Naive thymus-derived CD8-positive, alpha-beta T cell (primary cell): Measurements from ENCODE around the gene NUDT4. TPM values are rescaled to one million over a fixed set of nuclear protein-coding genes. Genes with fewer than 3 reads are reported as not detected.
"Not testable (repeated sequence)": the region's sequence is repeated elsewhere in the genome, so short reads cannot be mapped to it uniquely, and the experiment has no call there.

Source experiments
- ATAC-seq, 2 donors: fragments of 150-1000 bp; cut with Tn5 transposase in 1 of 2; sonication (Bioruptor Pico), chemical (Tn5 transposase) in 1 of 2; 1 replicate in 1 of 2; 2 replicates in 1 of 2; pipeline ENCODE4 v1.10.0; 2021; ENCODE audit warnings: mild to moderate bottlenecking in 2 of 2, moderate library complexity in 2 of 2
- POLR2A ChIA-PET: fragments of 350-600 bp; sonication (Branson Sonifier 250); formaldehyde crosslinking; loops from one replicate; lab custom pipeline; 2021; ENCODE audit warnings: antibody characterized with exemption; lab: Charles Lee
- DNase-seq, 10 donors: peaks; one replicate each; pipeline versions ENCODE4 v3.0.0 to v3.0.0-alpha.2; 2020 to 2022
- H3K27ac Mint-ChIP-seq, 10 donors: one replicate each; pipeline ENCODE4 v1.8.0; 2020 to 2022; ENCODE audit warnings: mild to moderate bottlenecking in 10 of 10, mixed read lengths in 10 of 10, moderate library complexity in 4 of 10, inconsistent platforms in 1 of 10
- H3K27me3 Mint-ChIP-seq, 5 donors: one replicate each; pipeline ENCODE4 v1.8.0; 2021 to 2022; ENCODE audit warnings: mixed read lengths in 5 of 5
- H3K36me3 Mint-ChIP-seq, 3 donors: one replicate each; pipeline ENCODE4 v1.8.0; 2020 to 2022; ENCODE audit warnings: mixed read lengths in 3 of 3, mild to moderate bottlenecking in 2 of 3, inconsistent platforms in 1 of 3
- H3K4me1 Mint-ChIP-seq, 4 donors: one replicate each; pipeline ENCODE4 v1.8.0; 2021 to 2022; ENCODE audit warnings: mixed read lengths in 4 of 4
- H3K4me3 Mint-ChIP-seq, 10 donors: one replicate each; pipeline ENCODE4 v1.8.0; 2020 to 2022; ENCODE audit warnings: mild to moderate bottlenecking in 10 of 10, mixed read lengths in 10 of 10, moderate library complexity in 6 of 10, inconsistent platforms in 1 of 10
- H3K9me3 Mint-ChIP-seq, 9 donors: one replicate each; pipeline ENCODE4 v1.8.0; 2020 to 2022; ENCODE audit warnings: mixed read lengths in 9 of 9, mild to moderate bottlenecking in 3 of 9, inconsistent platforms in 1 of 9, moderate library complexity in 1 of 9
- polyA plus RNA-seq, 3 donors: library from polyadenylated mRNA; unstranded; fragments of 300-500 nt; fragmentation: Illumina TruSeq; gene quantifications; one replicate each; pipeline ENCODE4 v1.2.3, GENCODE V29; 2021
- total RNA-seq, 8 experiments: library from RNA in 2 of 8; stranded (reverse) in 2 of 8; gene quantifications; one replicate each; pipeline ENCODE4 v1.2.3 and lab custom pipeline; 2021 to 2026

Gene NUDT4
- total and polyA plus RNA-seq, 5 experiments from 2014 or later = 38.0 to 55.5 (median 47.8) TPM

- Mint-ChIP-seq H3K27ac (peak overlapping the region; percentile 7 to 90 (median 62)), H3K27me3 (no peaks in the 10 kb centered on the region), H3K9me3 (no peaks in the 10 kb centered on the region), H3K4me1 (peaks cover 16 to 22% (median 20%) of the 10 kb centered on the region in 4 donors), H3K4me3 (no peak overlapping the region), H3K36me3 (peaks cover 0 to 68% (median 3%) of the 10 kb centered on the region in 3 donors)
- ATAC-seq (peak in 1 of 2 donors; percentile 13), DNase-seq (no peak)
- POLR2A ChIA-PET = no interaction called here
These were observed 29.6 kb downstream of the NUDT4 start for GRCh38 chr12:93407054-93407962.

GRCh38 chr12:93407963-93408283 is 30.2 kb downstream of the NUDT4 start:
- Mint-ChIP-seq H3K4me1 (peaks cover 17 to 28% (median 25%) of the 10 kb centered on the region in 4 donors), H3K36me3 (peaks cover 0 to 63% (median 3%) of the 10 kb centered on the region in 3 donors), H3K9me3 (no peaks in the 10 kb centered on the region), H3K4me3 (no peak overlapping the region), H3K27ac (peak overlapping the region in 7 of 10 donors; percentile 6 to 90 (median 72)), H3K27me3 (no peaks in the 10 kb centered on the region)
- DNase-seq (no peak), ATAC-seq (no peak)
- POLR2A ChIA-PET = no interaction called here

- Mint-ChIP-seq H3K4me3 (no peak overlapping the region), H3K27ac (peak overlapping the region in 7 of 10 donors; percentile 0 to 90 (median 37)), H3K27me3 (no peaks in the 10 kb centered on the region), H3K9me3 (no peaks in the 10 kb centered on the region), H3K4me1 (peaks cover 24 to 37% (median 33%) of the 10 kb centered on the region in 4 donors), H3K36me3 (peaks cover 0 to 60% (median 3%) of the 10 kb centered on the region in 3 donors)
- DNase-seq (no peak), ATAC-seq (no peak)
- POLR2A ChIA-PET = no interaction called here
These were observed 31.1 kb downstream of the NUDT4 start for GRCh38 chr12:93408813-93409212.

GRCh38 chr12:93409343-93410187 is 31.8 kb downstream of the NUDT4 start:
- H3K27me3 Mint-ChIP-seq, H3K9me3 Mint-ChIP-seq, H3K4me3 Mint-ChIP-seq, DNase-seq, ATAC-seq: not testable (repeated sequence)
- peaks cover 0 to 55% (median 3%) of the 10 kb centered on the region in 3 donors for H3K36me3 Mint-ChIP-seq
- POLR2A ChIA-PET = interaction anchor here (0.7 kb wide), 1 partner anchor 17 kb away, joined by 5 read pairs; no protein-coding TSS in a partner anchor
- peak overlapping the region in 7 of 10 donors; percentile 0 to 90 (median 31) for H3K27ac Mint-ChIP-seq
- peaks cover 24 to 43% (median 38%) of the 10 kb centered on the region in 4 donors for H3K4me1 Mint-ChIP-seq

- H3K9me3 Mint-ChIP-seq, H3K27me3 Mint-ChIP-seq, POLR2A ChIA-PET: not testable (repeated sequence)
- ATAC-seq = peak; percentile 50 to 54
- DNase-seq = peak in 2 of 10 donors; percentile 16 to 25
- Mint-ChIP-seq H3K4me1 (peaks cover 31 to 58% (median 52%) of the 10 kb centered on the region in 4 donors), H3K27ac (peak overlapping the region; percentile 35 to 87 (median 76)), H3K36me3 (peaks cover 0 to 55% (median 3%) of the 10 kb centered on the region in 3 donors), H3K4me3 (peak overlapping the region in 6 of 10 donors; percentile 20 to 57 (median 36))
These were observed 33.3 kb downstream of the NUDT4 start for GRCh38 chr12:93411060-93411459.

GRCh38 chr12:93412396-93412795 is 34.7 kb downstream of the NUDT4 start:
- not testable (repeated sequence) for H3K9me3 Mint-ChIP-seq, DNase-seq, ATAC-seq, H3K27me3 Mint-ChIP-seq
- POLR2A ChIA-PET = interaction anchor here (0.6 kb wide), 1 partner anchor 480 kb away, joined by 3 read pairs; no protein-coding TSS in a partner anchor
- peaks cover 30 to 67% (median 65%) of the 10 kb centered on the region in 4 donors for H3K4me1 Mint-ChIP-seq
- H3K27ac Mint-ChIP-seq = peak overlapping the region; percentile 58 to 89 (median 78)
- peaks cover 0 to 44% (median 3%) of the 10 kb centered on the region in 3 donors for H3K36me3 Mint-ChIP-seq
- H3K4me3 Mint-ChIP-seq = peak overlapping the region in 6 of 10 donors; percentile 23 to 64 (median 34)

- POLR2A ChIA-PET = interaction anchor here (0.6 kb wide), 1 partner anchor 480 kb away, joined by 3 read pairs; no protein-coding TSS in a partner anchor
- Mint-ChIP-seq H3K4me3 (peak overlapping the region in 5 of 10 donors; percentile 3 to 62 (median 20)), H3K9me3 (no peaks in the 10 kb centered on the region), H3K36me3 (peaks cover 0 to 38% (median 3%) of the 10 kb centered on the region in 3 donors), H3K4me1 (peaks cover 30 to 71% (median 68%) of the 10 kb centered on the region in 4 donors), H3K27me3 (no peaks in the 10 kb centered on the region), H3K27ac (peak overlapping the region in 9 of 10 donors; percentile 1 to 85 (median 65))
- DNase-seq (no peak), ATAC-seq (no peak)
These were observed 35.3 kb downstream of the NUDT4 start for GRCh38 chr12:93413064-93413463.

- H3K27me3 Mint-ChIP-seq = no peaks in the 10 kb centered on the region
- peak overlapping the region in 6 of 10 donors; percentile 18 to 42 (median 30) for H3K4me3 Mint-ChIP-seq
- no peak for DNase-seq
- peaks cover 0 to 10% (median 0%) of the 10 kb centered on the region in 3 donors for H3K36me3 Mint-ChIP-seq
- peaks cover 39 to 86% (median 80%) of the 10 kb centered on the region in 4 donors for H3K4me1 Mint-ChIP-seq
- H3K27ac Mint-ChIP-seq = peak overlapping the region in 6 of 10 donors; percentile 11 to 75 (median 49)
- no peaks in the 10 kb centered on the region for H3K9me3 Mint-ChIP-seq
- ATAC-seq = no peak
- POLR2A ChIA-PET = interaction anchor here (0.6 to 0.9 kb wide), 2 partner anchors 39 to 1552 kb away, joined by 3 to 4 read pairs; no protein-coding TSS in a partner anchor
These were observed 38.2 kb downstream of the NUDT4 start for GRCh38 chr12:93415723-93416464.

GRCh38 chr12:93417967-93418480 is 40.3 kb downstream of the NUDT4 start:
- Mint-ChIP-seq H3K4me1 (peaks cover 32 to 87% (median 77%) of the 10 kb centered on the region in 4 donors), H3K27me3 (no peaks in the 10 kb centered on the region), H3K4me3 (no peak overlapping the region), H3K36me3 (peaks cover 0 to 12% (median 0%) of the 10 kb centered on the region in 3 donors), H3K27ac (peak overlapping the region in 1 of 10 donors; percentile 17), H3K9me3 (no peaks in the 10 kb centered on the region)
- POLR2A ChIA-PET = no interaction called here
- DNase-seq (no peak), ATAC-seq (no peak)

GRCh38 chr12:93419388-93420034 is 41.8 kb downstream of the NUDT4 start:
- ATAC-seq (peak; percentile 73 to 77), DNase-seq (peak in 3 of 10 donors; percentile 54 to 62 (median 59))
- H3K27me3 Mint-ChIP-seq = no peaks in the 10 kb centered on the region
- peaks cover 0 to 10% (median 0%) of the 10 kb centered on the region in 3 donors for H3K36me3 Mint-ChIP-seq
- peak overlapping the region in 1 of 10 donors; percentile 20 for H3K4me3 Mint-ChIP-seq
- H3K4me1 Mint-ChIP-seq = peaks cover 31 to 88% (median 79%) of the 10 kb centered on the region in 4 donors
- no peaks in the 10 kb centered on the region for H3K9me3 Mint-ChIP-seq
- peak overlapping the region in 8 of 10 donors; percentile 29 to 90 (median 64) for H3K27ac Mint-ChIP-seq
- POLR2A ChIA-PET = interaction anchor here (0.9 to 1.4 kb wide), 4 partner anchors 8 to 48 kb away, joined by 3 to 5 read pairs (median 4); partner anchors contain the start of gene UBE2N

GRCh38 chr12:93422050-93422449 is 44.3 kb downstream of the NUDT4 start:
- Mint-ChIP-seq H3K4me1 (peaks cover 29 to 89% (median 82%) of the 10 kb centered on the region in 4 donors), H3K27ac (peak overlapping the region in 3 of 10 donors; percentile 29 to 55 (median 55)), H3K27me3 (no peaks in the 10 kb centered on the region), H3K9me3 (no peaks in the 10 kb centered on the region), H3K36me3 (peaks cover 0 to 6% (median 0%) of the 10 kb centered on the region in 3 donors), H3K4me3 (no peak overlapping the region)
- POLR2A ChIA-PET = no interaction called here
- DNase-seq = no peak
- no peak for ATAC-seq
